LHCN-M2 (cell line): ENCODE data around the gene SMOC2. TPM values are rescaled to one million over a fixed set of nuclear protein-coding genes. Genes with fewer than 3 reads are reported as not detected.

Experiments used
- DNase-seq: peaks from one replicate; pipeline ENCODE4 v3.0.0-alpha.2; 2012; ENCODE audit warnings: low read depth
- total RNA-seq: library from RNA; depleted of rRNA; stranded (reverse); fragments of >200 nt; gene quantifications from 2 replicates; pipeline ENCODE4 v1.2.3, GENCODE V29; 2014

Gene SMOC2
- total RNA-seq, 1 experiment from 2014 or later, result not detected

DNA sequence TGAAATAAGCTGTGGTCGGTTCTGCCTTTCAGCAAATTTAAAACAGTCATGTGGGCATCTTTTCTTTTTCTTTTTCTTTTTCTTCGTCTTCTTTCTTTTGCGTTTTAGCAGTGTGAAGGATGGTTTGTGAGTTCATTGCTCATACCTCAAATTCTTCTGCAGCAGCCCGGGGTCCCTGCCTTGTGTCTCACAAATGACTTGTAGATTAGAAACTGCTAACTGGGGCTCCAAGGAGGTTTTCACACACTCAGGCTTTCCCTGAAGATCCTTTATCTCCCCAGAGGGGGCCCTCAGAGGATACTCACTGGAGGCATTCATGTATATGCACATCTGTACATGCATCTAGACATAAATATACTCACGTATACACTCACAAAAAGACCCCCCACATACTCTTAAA, 1.7 kb downstream of the SMOC2 start:
- no peak for DNase-seq

- no peak for DNase-seq
Observed at GRCh38 chr6:168447282-168447681, 6.3 kb downstream of the SMOC2 start.

GRCh38 chr6:168447700-168448099, 6.7 kb downstream of the SMOC2 start:
- no peak for DNase-seq

- no peak for DNase-seq
Observed at GRCh38 chr6:168448243-168448855, 7.4 kb downstream of the SMOC2 start.

DNA sequence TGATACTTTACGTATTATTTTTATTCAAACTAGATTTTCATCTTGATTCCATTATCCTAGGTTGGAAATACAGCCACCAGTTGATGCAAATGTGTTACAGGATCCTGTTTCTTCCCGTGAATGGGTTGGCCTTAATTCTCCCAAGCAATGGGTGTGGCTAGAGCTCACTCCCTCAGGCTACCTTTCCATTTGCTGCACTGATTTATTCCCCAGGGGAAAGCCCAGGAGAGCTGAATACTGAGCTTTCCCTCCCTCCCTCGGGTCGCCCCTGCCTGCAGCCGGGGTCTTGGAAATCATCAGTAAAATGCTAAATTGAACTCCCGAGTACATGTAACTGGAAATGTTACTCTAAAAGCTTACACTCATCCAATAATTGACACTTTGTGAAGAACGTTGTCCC, 9.9 kb downstream of the SMOC2 start:
- no peak for DNase-seq

- no peak for DNase-seq
Observed at GRCh38 chr6:168451805-168452517, 11.0 kb downstream of the SMOC2 start.

- DNase-seq, result no peak
Observed at GRCh38 chr6:168452685-168453377, 11.8 kb downstream of the SMOC2 start.

- no peak for DNase-seq
Observed at GRCh38 chr6:168455847-168456530, 15.0 kb downstream of the SMOC2 start.

DNA sequence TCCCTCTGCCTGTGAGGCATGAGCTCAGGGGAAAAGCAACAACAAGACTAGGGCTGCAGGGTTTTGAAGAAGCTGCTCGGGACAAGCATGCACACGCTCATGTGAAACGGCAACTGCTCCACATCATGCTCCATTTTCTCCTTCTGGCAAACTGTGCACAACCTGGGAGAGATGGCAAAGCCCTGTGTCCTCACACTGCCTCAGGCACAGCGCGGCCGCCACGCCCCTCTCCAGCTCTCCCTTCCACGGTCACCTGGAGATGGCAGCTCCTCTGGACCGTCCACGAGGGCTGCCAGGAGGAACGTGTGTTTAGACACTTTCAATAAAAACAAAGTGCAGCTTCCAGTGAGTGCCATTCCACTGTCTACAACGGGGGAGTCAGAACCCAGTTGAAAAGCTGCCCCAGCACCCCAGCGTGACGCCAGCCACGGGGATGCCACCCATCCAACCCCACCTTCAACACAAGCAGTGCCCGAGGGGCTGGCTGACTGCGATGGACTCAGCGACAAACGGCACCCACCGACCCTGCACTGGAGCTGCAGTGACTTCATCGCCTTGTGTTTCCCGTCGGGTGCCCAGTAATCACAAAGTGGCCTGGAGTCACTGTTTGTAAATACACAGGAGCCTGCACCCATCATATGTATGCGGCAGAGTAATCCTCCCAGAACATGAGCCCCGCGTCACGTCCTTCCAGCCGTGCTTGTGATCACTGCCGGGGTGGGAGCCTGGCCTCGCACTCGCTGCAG, 16.1 kb downstream of the SMOC2 start:
- no peak for DNase-seq

GRCh38 chr6:168457653-168457934, 16.6 kb downstream of the SMOC2 start:
- DNase-seq, result no peak

DNA sequence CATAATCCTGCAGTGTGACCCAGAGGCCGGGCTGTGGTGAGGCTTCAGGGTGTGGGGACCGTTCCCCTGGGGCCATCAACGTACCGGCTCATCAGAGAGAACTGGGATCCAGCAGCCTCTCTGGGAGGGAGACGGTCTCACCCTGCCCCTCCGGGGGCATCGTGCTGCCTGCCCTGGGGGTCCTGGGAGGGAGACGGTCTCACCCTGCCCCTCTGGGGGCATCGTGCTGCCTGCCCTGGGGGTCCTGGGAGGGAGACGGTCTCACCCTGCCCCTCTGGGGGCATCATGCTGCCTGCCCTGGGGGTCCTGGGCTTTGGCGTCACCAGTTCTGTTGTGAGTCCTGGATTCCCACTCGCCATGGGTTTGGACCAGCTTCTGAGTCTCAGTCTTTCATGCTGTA, 17.1 kb downstream of the SMOC2 start:
- DNase-seq, result no peak

- DNase-seq, result no peak
Observed at GRCh38 chr6:168459572-168459971, 18.6 kb downstream of the SMOC2 start.

- no peak for DNase-seq
Observed at GRCh38 chr6:168462289-168462853, 21.4 kb downstream of the SMOC2 start.

GRCh38 chr6:168464546-168464945, 23.6 kb downstream of the SMOC2 start:
- no peak for DNase-seq

GRCh38 chr6:168468045-168468444, 27.1 kb downstream of the SMOC2 start:
- DNase-seq, result no peak

DNA sequence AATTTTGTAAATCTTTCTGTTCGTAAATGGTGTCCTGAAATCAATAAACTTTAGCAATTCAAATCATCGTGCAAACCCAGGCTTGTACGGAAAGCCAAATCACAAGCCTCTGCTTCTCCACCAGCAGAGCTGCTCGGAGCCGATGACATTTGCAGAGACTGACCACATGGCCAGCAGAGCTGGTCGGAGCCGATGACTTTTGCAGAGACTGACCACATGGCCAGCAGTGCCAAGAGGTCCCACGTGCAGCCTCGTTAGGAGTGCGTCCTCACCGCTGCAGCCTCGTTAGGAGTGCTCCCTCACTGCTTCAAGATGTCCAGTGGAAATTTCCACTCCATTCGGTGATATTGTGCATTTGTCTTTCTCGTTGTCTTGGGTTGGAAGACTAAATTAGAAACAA, 28.5 kb downstream of the SMOC2 start:
- DNase-seq, result no peak

DNA sequence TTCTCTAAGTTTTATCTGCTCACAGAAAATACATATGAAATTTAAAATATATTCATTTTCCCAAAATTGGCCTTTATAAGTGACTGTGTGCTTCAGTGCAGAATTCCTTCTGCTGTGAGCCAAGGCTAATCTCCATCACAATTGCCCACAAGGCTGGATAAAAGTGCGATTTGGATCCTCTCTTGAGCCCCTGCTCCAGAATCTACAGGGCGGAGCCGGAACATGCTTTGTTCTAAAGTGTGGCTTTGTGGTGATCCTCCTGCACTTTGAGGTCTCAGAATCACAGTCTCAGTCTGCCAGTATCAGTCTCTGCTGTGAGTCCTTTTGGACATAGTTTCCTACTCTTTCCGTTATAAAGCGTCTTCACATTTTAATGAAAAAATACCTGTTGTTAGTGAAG, 28.9 kb downstream of the SMOC2 start:
- no peak for DNase-seq

DNA sequence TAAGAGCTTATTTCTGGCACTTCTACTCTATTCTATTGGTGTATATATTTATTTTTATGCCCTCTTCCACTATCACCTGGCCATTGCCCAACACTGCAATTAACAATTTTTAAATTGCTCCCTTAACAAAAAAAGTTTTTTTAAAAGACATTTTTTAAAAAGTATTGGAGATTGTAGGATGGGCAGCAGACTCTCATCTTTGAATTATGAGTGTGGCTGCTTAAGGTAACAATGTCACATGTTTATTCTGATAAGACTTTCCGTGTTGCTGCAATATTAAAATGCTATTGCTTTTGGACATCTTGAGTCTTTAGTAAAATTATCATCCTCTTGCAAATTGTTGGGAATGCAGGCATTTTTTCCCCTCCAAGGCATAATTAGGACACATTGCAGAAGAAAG, 31.4 kb downstream of the SMOC2 start:
- DNase-seq, result no peak

DNA sequence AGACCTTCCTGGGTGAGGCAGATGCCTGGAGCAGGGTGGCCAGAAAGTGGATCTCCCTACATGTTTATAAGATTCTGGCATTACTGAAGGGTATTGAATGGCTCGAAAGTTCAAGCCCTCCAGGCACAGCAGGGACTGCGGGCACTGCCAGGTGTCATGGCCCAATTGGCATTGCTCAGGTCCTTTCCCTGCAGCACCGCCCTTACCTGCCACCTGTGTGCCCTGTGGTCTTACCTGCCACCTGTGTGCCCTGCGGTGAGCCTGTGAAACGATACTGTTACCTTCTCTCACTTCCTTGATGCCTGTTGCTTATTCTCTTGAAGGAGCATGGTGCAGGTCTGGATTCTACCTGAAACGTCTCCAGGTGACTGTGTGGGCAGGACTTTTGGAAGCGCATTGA, 32.2 kb downstream of the SMOC2 start:
- no peak for DNase-seq

GRCh38 chr6:168475188-168476013, 34.4 kb downstream of the SMOC2 start:
- no peak for DNase-seq

GRCh38 chr6:168479421-168479820, 38.4 kb downstream of the SMOC2 start:
- no peak for DNase-seq
